GM13977 (cell line): ENCODE measurements around the gene USP24.
"Not testable (repeated sequence)": the region's sequence is repeated elsewhere in the genome, so short reads cannot be mapped to it uniquely, and the experiment has no call there.

Source experiments
- DNase-seq: peaks from one replicate; pipeline ENCODE4 v3.0.0; 2012; ENCODE audit warnings: low spot score
- in situ Hi-C: fragments of 300-500 bp; cut with MboI; formaldehyde crosslinking; loops from one replicate; pipeline ENCODE4 v1.12.0; 2022; ENCODE audit warnings: low sequenced_read_pairs, low pct_unique_long_range_greater_than_20kb, mixed read lengths, inconsistent platforms; ENCODE audit not compliant: unreplicated experiment
- TF ChIP-seq, protein P1 (sequence below): IDR thresholded peaks from 2 replicates; pipeline ENCODE4 v1.5.1; 2012; ENCODE audit warnings: mild to moderate bottlenecking, control low read depth; ENCODE audit not compliant: insufficient read depth; ENCODE audit errors: extremely low read depth, missing control alignments

USP24 gene

DNA sequence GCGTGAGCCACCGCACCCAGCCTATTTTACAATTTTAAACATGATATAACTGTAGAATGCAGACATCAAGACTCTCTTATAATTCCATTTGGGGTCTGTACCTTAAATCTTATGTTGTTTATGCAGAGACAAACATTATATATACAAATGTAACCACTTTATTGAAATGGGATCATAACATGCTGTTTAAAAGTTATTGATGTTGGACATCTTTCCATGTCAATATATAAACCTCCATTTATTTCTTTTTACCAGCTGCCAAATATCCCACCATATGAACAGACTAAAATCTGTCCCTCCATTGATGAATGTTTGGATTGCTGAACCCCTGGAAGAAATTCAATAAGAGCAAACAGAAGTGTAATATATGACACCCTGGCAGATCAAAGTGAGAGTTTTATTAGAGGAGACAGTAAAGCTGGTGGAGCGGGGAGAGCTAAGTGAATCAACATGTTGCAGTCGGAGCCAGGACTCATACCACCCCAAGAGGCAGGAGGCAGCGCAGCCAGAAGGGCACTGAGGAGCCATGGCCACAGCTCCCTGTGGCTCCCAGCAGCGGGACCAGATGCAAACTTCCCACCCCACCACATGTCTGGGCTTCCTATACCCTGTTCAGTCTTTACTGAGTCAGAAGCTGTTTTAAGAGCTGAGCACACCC, 180.6 kb downstream of the USP24 start:
- no peak for DNase-seq
- TF ChIP-seq, protein P1, sequence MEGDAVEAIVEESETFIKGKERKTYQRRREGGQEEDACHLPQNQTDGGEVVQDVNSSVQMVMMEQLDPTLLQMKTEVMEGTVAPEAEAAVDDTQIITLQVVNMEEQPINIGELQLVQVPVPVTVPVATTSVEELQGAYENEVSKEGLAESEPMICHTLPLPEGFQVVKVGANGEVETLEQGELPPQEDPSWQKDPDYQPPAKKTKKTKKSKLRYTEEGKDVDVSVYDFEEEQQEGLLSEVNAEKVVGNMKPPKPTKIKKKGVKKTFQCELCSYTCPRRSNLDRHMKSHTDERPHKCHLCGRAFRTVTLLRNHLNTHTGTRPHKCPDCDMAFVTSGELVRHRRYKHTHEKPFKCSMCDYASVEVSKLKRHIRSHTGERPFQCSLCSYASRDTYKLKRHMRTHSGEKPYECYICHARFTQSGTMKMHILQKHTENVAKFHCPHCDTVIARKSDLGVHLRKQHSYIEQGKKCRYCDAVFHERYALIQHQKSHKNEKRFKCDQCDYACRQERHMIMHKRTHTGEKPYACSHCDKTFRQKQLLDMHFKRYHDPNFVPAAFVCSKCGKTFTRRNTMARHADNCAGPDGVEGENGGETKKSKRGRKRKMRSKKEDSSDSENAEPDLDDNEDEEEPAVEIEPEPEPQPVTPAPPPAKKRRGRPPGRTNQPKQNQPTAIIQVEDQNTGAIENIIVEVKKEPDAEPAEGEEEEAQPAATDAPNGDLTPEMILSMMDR: no peak
- in situ Hi-C loops: no loop called here

DNA sequence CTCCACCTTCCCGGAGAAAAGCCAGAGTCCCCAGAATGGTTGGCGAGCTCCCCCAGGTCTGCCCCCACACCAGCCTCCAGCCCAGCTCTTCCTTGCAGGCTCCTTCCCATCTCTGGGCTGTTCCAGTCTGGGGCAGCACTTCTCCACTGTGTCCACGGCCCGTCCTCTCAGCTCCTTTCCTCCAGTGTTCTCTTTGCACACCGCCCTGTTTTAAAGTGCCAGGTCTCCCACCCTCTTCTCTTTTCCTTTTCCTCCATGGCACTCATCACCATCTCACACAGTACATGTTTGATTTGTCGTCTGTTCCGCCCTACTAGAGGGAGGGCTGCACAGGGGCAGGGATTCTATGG, 181.9 kb downstream of the USP24 start:
- in situ Hi-C loops: no loop called here
- DNase-seq: no peak
- TF ChIP-seq, protein P1: no peak

DNA sequence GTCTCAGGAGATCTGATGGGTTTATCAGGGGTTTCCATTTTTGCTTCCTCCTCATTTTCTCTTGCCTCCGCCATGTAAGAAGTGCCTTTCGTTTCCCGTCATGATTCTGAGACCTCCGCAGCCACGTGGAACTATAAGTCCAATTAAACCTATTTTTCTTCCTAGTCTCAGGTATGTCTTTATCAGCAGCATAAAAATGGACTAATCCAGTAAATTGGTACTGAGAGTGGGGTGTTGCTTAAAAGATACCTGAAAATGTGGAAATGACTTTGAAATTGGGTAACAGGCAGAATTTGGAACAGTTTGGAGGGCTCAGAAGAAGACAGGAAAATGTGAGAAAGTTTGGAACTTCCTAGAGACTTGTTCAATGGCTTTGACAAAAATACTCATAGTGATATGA, 184.1 kb downstream of the USP24 start:
- DNase-seq, in situ Hi-C loops: not testable (repeated sequence)

DNA sequence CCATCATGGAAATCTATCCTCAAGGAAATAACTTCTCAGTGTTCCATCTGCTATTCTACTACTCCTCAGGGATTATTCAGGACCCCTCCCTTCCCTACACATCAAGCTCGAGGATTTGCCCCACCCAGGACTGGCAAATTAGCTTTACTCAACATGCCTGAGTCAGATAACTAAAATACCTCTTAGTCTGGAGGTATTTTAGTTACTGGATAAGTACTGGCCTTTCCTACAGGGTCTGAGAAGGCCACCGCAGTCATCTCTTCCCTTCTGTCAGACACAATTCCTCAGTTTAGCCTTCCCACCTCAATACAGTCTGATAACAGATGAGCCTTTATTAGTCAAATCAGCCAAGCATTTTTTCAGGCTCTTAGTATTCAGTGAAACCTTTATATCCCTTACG, 188.5 kb downstream of the USP24 start:
- DNase-seq, in situ Hi-C loops: not testable (repeated sequence)

DNA sequence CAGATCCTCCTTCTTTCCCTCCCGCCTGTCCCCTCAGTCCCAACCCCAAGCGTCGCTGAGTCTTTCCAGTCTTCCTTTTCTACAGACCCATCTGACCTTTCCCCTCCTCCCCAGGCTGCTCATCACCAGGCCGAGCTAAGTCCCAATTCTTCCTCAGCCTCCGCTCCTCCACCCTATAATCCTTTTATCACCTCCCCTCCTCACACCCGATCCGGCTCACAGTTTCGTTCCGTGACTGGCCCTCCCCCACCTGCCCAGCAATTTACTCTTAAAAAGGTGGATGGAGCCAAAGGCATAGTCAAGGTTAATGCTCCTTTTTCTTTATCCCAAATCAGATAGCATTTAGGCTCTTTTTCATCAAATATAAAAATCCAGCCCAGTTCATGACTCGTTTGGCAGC, 191.0 kb downstream of the USP24 start:
- in situ Hi-C loops, DNase-seq: not testable (repeated sequence)

DNA sequence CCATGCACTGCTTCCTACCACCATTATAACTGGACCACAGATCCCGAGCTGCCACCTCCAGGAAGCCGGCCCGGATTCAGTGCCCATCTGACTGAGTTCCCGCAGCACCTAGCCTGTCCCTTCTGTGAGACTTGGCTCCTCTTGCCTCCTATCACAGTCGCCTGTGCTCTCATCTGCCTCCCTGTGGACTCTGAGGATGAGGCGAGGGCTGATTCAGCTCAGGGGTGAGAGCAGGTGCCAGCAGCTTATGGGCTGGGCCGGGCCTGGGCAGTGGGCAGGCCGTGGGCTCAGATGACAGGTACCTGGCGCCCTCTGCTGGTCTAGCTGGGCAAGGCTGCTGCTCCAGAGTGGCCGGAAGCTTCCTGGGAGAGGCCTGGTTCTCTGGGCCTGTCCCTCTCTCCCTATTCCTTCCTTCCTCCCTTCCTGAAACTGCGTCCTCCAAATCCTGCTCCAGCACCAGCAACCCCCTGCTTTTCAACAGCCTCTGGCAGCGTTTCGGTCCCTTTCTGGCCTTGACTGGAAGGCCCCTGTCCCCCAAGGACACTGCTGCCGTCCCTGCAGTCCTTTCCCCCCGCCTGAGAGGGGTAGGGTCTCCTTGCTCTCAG, 193.1 kb downstream of the USP24 start:
- peak; percentile 86 for DNase-seq
- TF ChIP-seq, protein P1: peak; percentile 94
- in situ Hi-C loops: no loop called here

DNA sequence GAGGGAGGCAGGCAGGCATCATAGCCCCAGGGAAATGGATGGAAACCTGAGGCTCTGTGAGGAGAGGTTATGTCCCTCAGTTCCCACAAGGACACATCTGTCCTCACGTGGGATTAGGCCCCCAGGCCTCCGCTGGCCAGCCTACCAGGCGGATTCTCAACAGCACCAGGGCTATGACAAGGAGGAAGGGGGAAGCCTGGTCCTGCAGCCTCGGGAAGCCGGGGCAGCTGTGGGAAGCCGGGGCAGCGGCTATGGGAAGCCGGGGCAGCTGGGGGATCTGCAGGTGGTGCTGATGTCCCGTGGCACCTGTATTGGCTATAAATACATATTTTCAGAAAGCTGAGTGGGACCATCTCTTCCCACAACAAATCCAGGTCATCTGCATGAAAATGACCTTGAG, 196.8 kb downstream of the USP24 start:
- TF ChIP-seq, protein P1: no peak
- in situ Hi-C loops: no loop called here
- DNase-seq: no peak
